CD4-positive, alpha-beta T cell (primary cell): ENCODE data around the gene ZSCAN5C. TPM values are rescaled to one million over a fixed set of nuclear protein-coding genes. Genes with fewer than 3 reads are reported as not detected.
A peak's percentile ranks its signal among the peaks of the same experiment; 100 is the strongest.

ENCODE experiments used
- ATAC-seq: fragments of 200-7000 bp; cut with Tn5 transposase; one replicate; pipeline ENCODE4 v1.10.0; 2022; ENCODE audit warnings: mild to moderate bottlenecking; ENCODE audit not compliant: poor library complexity
- CTCF ChIA-PET: fragments of 350-600 bp; sonication (Branson Sonifier 250); formaldehyde crosslinking; loops from one replicate; lab custom pipeline; 2021; ENCODE audit warnings: antibody characterized with exemption, inconsistent platforms; lab: Charles Lee
- POLR2A ChIA-PET: fragments of 350-600 bp; sonication (Branson Sonifier 250); formaldehyde crosslinking; loops from one replicate; lab custom pipeline; 2021; ENCODE audit warnings: antibody characterized with exemption, inconsistent platforms; lab: Charles Lee
- DNase-seq, 14 experiments: peaks; one replicate each; pipeline ENCODE4 v3.0.0-alpha.2; 2013 to 2020; ENCODE audit warnings: mixed read lengths in 2 of 14
- H3K27ac ChIP-seq, 2 donors: one replicate each; pipeline versions ENCODE4 v1.5.1 to v1.7.0; 2013; ENCODE audit warnings: low read length in 2 of 2, low read depth in 1 of 2, mild to moderate bottlenecking in 1 of 2
- H3K27me3 ChIP-seq, 2 experiments: 1 replicate in 1 of 2; 2 replicates in 1 of 2; pipeline versions ENCODE4 v1.6.1 to v1.7.0; 2013; ENCODE audit warnings: low read length in 2 of 2, control low read depth in 1 of 2, mild to moderate bottlenecking in 1 of 2, moderate library complexity in 1 of 2; ENCODE audit not compliant: insufficient read depth in 2 of 2, control insufficient read depth in 1 of 2
- H3K36me3 ChIP-seq: one replicate; pipeline ENCODE4 v1.6.1; 2013; ENCODE audit warnings: low read length, control low read depth; ENCODE audit not compliant: insufficient read depth
- H3K4me1 ChIP-seq: one replicate; pipeline ENCODE4 v1.6.1; 2013; ENCODE audit warnings: low read length, control low read depth; ENCODE audit not compliant: insufficient read depth
- H3K4me3 ChIP-seq: one replicate; pipeline ENCODE4 v1.5.1; 2013; ENCODE audit warnings: mild to moderate bottlenecking, low read length, moderate library complexity
- H3K9me3 ChIP-seq, 2 experiments: 1 replicate in 1 of 2; 2 replicates in 1 of 2; pipeline versions ENCODE4 v1.6.1 to v1.7.0; 2013; ENCODE audit warnings: low read length in 2 of 2, mild to moderate bottlenecking in 2 of 2, control low read depth in 1 of 2, moderate library complexity in 1 of 2; ENCODE audit not compliant: control insufficient read depth in 1 of 2, insufficient read depth in 1 of 2
- H3K27ac Mint-ChIP-seq: one replicate; pipeline ENCODE4 v1.8.0; 2020; ENCODE audit warnings: mixed read lengths
- H3K27me3 Mint-ChIP-seq: one replicate; pipeline ENCODE4 v1.8.0; 2021; ENCODE audit warnings: mixed read lengths
- H3K36me3 Mint-ChIP-seq: one replicate; pipeline ENCODE4 v1.8.0; 2021; ENCODE audit warnings: low read depth, mixed read lengths
- H3K4me1 Mint-ChIP-seq: one replicate; pipeline ENCODE4 v1.8.0; 2021; ENCODE audit warnings: low read depth, mixed read lengths
- H3K4me3 Mint-ChIP-seq: one replicate; pipeline ENCODE4 v1.8.0; 2020; ENCODE audit warnings: mild to moderate bottlenecking, mixed read lengths
- H3K9me3 Mint-ChIP-seq: one replicate; pipeline ENCODE4 v1.8.0; 2020; ENCODE audit warnings: mixed read lengths
- intact Hi-C, 2 experiments: fragments of 100-400 bp; cut with DNase I in 1 of 2; cut with micrococcal nuclease in 1 of 2; formaldehyde crosslinking; loops; one replicate each; pipeline versions ENCODE4 v1.15.1 to v1.9.0; 2023 to 2025; cut with DNase I, micrococcal nuclease
- total RNA-seq, 174 experiments: library from RNA in 2 of 174; stranded (reverse) in 2 of 174; gene quantifications; one replicate each; pipeline ENCODE4 v1.2.3 and lab custom pipeline; 2021 to 2026
- TF ChIP-seq, protein P1 (sequence below): fragments of 200-600 bp; IDR thresholded peaks from one replicate; pipeline ENCODE4 v1.8.0; 2022; ENCODE audit warnings: antibody characterized with exemption, mild to moderate bottlenecking

Gene ZSCAN5C
- total RNA-seq, 2 experiments from 2014 or later, result not detected

DNA sequence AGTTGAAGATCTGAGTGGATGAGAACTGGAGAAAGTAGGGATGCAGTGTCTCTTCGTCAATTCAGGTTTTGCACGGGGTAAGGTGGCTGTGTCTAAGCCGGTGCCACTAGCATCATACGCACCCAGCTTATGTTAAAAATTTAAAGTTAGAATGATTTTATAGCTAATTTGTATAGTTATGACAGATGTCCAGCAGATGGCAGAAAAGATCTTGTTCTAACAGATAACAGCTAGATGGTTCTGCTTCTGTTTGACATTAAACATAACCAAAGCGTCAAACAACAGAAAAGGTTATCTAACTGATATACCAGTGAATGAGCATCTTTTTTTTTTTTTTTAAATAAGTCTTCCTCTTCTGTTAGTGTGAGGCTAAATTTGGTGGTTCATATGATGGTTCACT, 51.7 kb downstream of the ZSCAN5C start:
- H3K27ac ChIP-seq, result no peak overlapping the region
- DNase-seq, result peak in 3 of 14 experiments; percentile 57 to 69 (median 67)
- no peak overlapping the region for H3K4me3 ChIP-seq
- no peaks in the 10 kb centered on the region for H3K36me3 ChIP-seq
- intact Hi-C loops, result loop anchor here (1.0 to 5.0 kb wide), 5 partner anchors 79 to 844 kb away; no protein-coding TSS in a partner anchor
- no peaks in the 10 kb centered on the region for H3K36me3 Mint-ChIP-seq
- no peaks in the 10 kb centered on the region for H3K9me3 Mint-ChIP-seq
- H3K9me3 ChIP-seq, result peaks cover 0 to 6% of the 10 kb centered on the region in 2 experiments
- ChIA-PET CTCF (interaction anchor here (0.9 to 3.8 kb wide), 5 partner anchors 62 to 187 kb away, joined by 3 to 17 read pairs (median 5); no protein-coding TSS in a partner anchor), POLR2A (interaction anchor here (0.6 to 1.2 kb wide), 2 partner anchors 80 to 97 kb away, joined by 4 to 5 read pairs; no protein-coding TSS in a partner anchor)
- no peaks in the 10 kb centered on the region for H3K27me3 Mint-ChIP-seq
- H3K4me3 Mint-ChIP-seq, result no peak overlapping the region
- H3K4me1 Mint-ChIP-seq, result no peaks in the 10 kb centered on the region
- TF ChIP-seq, protein P1, sequence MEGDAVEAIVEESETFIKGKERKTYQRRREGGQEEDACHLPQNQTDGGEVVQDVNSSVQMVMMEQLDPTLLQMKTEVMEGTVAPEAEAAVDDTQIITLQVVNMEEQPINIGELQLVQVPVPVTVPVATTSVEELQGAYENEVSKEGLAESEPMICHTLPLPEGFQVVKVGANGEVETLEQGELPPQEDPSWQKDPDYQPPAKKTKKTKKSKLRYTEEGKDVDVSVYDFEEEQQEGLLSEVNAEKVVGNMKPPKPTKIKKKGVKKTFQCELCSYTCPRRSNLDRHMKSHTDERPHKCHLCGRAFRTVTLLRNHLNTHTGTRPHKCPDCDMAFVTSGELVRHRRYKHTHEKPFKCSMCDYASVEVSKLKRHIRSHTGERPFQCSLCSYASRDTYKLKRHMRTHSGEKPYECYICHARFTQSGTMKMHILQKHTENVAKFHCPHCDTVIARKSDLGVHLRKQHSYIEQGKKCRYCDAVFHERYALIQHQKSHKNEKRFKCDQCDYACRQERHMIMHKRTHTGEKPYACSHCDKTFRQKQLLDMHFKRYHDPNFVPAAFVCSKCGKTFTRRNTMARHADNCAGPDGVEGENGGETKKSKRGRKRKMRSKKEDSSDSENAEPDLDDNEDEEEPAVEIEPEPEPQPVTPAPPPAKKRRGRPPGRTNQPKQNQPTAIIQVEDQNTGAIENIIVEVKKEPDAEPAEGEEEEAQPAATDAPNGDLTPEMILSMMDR, result peak; percentile 6
- H3K27ac Mint-ChIP-seq, result no peak overlapping the region
- peaks cover 3% of the 10 kb centered on the region for H3K4me1 ChIP-seq
- peak; percentile 34 for ATAC-seq
- no peaks in the 10 kb centered on the region for H3K27me3 ChIP-seq

DNA sequence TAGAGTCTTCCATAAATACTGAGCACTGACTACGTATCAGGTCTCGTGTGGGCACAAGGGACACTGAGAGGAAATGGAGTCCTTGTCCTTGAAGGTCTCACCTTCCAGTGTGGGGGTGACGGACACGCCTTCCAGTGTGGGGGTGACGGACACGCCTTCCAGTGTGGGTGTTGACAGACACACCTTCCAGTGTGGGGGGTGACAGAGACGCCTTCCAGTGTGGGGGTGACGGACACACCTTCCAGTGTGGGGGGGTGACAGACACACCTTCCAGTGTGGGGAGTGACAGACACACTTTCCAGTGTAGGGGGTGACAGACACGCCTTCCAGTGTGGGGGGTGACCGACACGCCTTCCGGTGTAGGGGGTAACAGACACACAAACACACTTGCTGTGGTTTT, 56.2 kb downstream of the ZSCAN5C start:
- H3K27me3 ChIP-seq, result no peaks in the 10 kb centered on the region
- Mint-ChIP-seq H3K36me3 (no peaks in the 10 kb centered on the region), H3K4me1 (no peaks in the 10 kb centered on the region), H3K27ac (no peak overlapping the region), H3K9me3 (no peaks in the 10 kb centered on the region), H3K4me3 (no peak overlapping the region), H3K27me3 (no peaks in the 10 kb centered on the region)
- ATAC-seq (no peak), DNase-seq (no peak)
- ChIA-PET POLR2A (no interaction called here), CTCF (no interaction called here)
- no peak overlapping the region for H3K27ac ChIP-seq
- no peaks in the 10 kb centered on the region for H3K36me3 ChIP-seq
- no peak overlapping the region for H3K4me3 ChIP-seq
- TF ChIP-seq, protein P1, result no peak
- H3K4me1 ChIP-seq, result no peaks in the 10 kb centered on the region
- H3K9me3 ChIP-seq, result no peaks in the 10 kb centered on the region
- intact Hi-C loops, result no loop called here

Other genes starting within 250 kb of the ZSCAN5C start
- gene NLRP5, start 215.5 kb upstream of the ZSCAN5C start, total RNA-seq, result not detected
- gene ZNF787, start 81.0 kb upstream of the ZSCAN5C start, total RNA-seq, result 10 to 100 TPM; 11.4 to 11.5 TPM
- 10 to 100 TPM; 13.5 TPM for gene ZNF444, start 61.0 kb upstream of the ZSCAN5C start, total RNA-seq
- gene GALP, start 26.3 kb upstream of the ZSCAN5C start, total RNA-seq, result not detected
- not detected for gene ZSCAN5B, start 4.5 kb upstream of the ZSCAN5C start, total RNA-seq
- gene EDDM13, start 70.5 kb downstream of the ZSCAN5C start, total RNA-seq, result not detected
- 1 to 10 TPM; 3.3 to 4.4 TPM for gene ZSCAN5A, start 112.6 kb downstream of the ZSCAN5C start, total RNA-seq
- 1 to 10 TPM; 1.5 to 1.8 TPM for gene ZNF582, start 191.3 kb downstream of the ZSCAN5C start, total RNA-seq
- 1 to 10 TPM in 1 of 2 experiments, under 1 TPM in 1; 0.95 to 1.5 TPM for gene ZNF583, start 202.1 kb downstream of the ZSCAN5C start, total RNA-seq